Measurements from ENCODE around the gene RFX6.

- TF ChIP-seq CTCF (conservative IDR thresholded peaks at IDR 0.05) (no peak), EZH2 (IDR thresholded peaks at IDR 0.05; ENCODE audit: low read depth) (no peak)
These were observed 102.5 kb downstream of the RFX6 start for GRCh38 chr6:116979560-116979959.

All from PC-9 (cell line).